ENCODE data around the gene TIMM22. TPM values are rescaled to one million over a fixed set of nuclear protein-coding genes. Genes with fewer than 3 reads are reported as not detected.

Gene TIMM22
- polyA plus RNA-seq, 1 experiment, result 17.7 TPM

- no peak overlapping the region for H3K4me3 ChIP-seq (ENCODE audit: low read depth, low read length)
- H3K27me3 ChIP-seq (ENCODE audit: control insufficient read depth, insufficient read depth, low read length), result no peaks in the 10 kb centered on the region
- TF ChIP-seq CTCF (IDR thresholded peaks at IDR 0.05; ENCODE audit: low read depth, low read length), result no peak
- ChIA-PET CTCF (interaction anchor here (1.9 kb wide), 1 partner anchor 45 kb away, joined by 8 read pairs; no protein-coding TSS in a partner anchor), POLR2A (no interaction called here)
- no peaks in the 10 kb centered on the region; the same call in 1 of the 2 replicates for H3K9me3 ChIP-seq (ENCODE audit: control insufficient read depth, insufficient read depth, low read length)
- no peak for DNase-seq (ENCODE audit: low read depth, low spot score)
- H3K27ac ChIP-seq (ENCODE audit: low read depth, low read length), result no peak overlapping the region
Observed at GRCh38 chr17:1011138-1011537, 14.2 kb downstream of the TIMM22 start.

- no peak for DNase-seq (ENCODE audit: low read depth, low spot score)
- H3K9me3 ChIP-seq (ENCODE audit: control insufficient read depth, insufficient read depth, low read length), result no peaks in the 10 kb centered on the region; the same call in 1 of the 2 replicates
- no peak overlapping the region for H3K4me3 ChIP-seq (ENCODE audit: low read depth, low read length)
- no peak for TF ChIP-seq CTCF (IDR thresholded peaks at IDR 0.05; ENCODE audit: low read depth, low read length)
- CTCF ChIA-PET, result no interaction called here
- no peaks in the 10 kb centered on the region for H3K27me3 ChIP-seq (ENCODE audit: control insufficient read depth, insufficient read depth, low read length)
- POLR2A ChIA-PET, result no interaction called here
- no peak overlapping the region for H3K27ac ChIP-seq (ENCODE audit: low read depth, low read length)
Observed at GRCh38 chr17:1011760-1012735, 15.1 kb downstream of the TIMM22 start.

- no peaks in the 10 kb centered on the region; the same call in 1 of the 2 replicates for H3K9me3 ChIP-seq (ENCODE audit: control insufficient read depth, insufficient read depth, low read length)
- no peaks in the 10 kb centered on the region for H3K27me3 ChIP-seq (ENCODE audit: control insufficient read depth, insufficient read depth, low read length)
- no peak overlapping the region for H3K27ac ChIP-seq (ENCODE audit: low read depth, low read length)
- no peak for DNase-seq (ENCODE audit: low read depth, low spot score)
- TF ChIP-seq CTCF (IDR thresholded peaks at IDR 0.05; ENCODE audit: low read depth, low read length), result no peak
- POLR2A ChIA-PET, result no interaction called here
- CTCF ChIA-PET, result no interaction called here
- no peak overlapping the region for H3K4me3 ChIP-seq (ENCODE audit: low read depth, low read length)
Observed at GRCh38 chr17:1012823-1013728, 16.1 kb downstream of the TIMM22 start.

- H3K9me3 ChIP-seq (ENCODE audit: control insufficient read depth, insufficient read depth, low read length), result no peaks in the 10 kb centered on the region; the same call in 1 of the 2 replicates
- no peak overlapping the region for H3K4me3 ChIP-seq (ENCODE audit: low read depth, low read length)
- POLR2A ChIA-PET, result no interaction called here
- TF ChIP-seq CTCF (IDR thresholded peaks at IDR 0.05; ENCODE audit: low read depth, low read length), result no peak
- DNase-seq (ENCODE audit: low read depth, low spot score), result no peak
- no peak overlapping the region for H3K27ac ChIP-seq (ENCODE audit: low read depth, low read length)
- H3K27me3 ChIP-seq (ENCODE audit: control insufficient read depth, insufficient read depth, low read length), result no peaks in the 10 kb centered on the region
- CTCF ChIA-PET, result interaction anchor here (1.0 kb wide), 1 partner anchor 43 kb away, joined by 3 read pairs; no protein-coding TSS in a partner anchor
Observed at GRCh38 chr17:1013729-1014090, 16.8 kb downstream of the TIMM22 start.
